Left ventricle myocardium inferior (tissue), 1 donor: Measurements from ENCODE around the gene ERP29. TPM values are rescaled to one million over a fixed set of nuclear protein-coding genes. Genes with fewer than 3 reads are reported as not detected.
A peak's percentile ranks its signal among the peaks of the same experiment; 100 is the strongest.

Source experiments
- DNase-seq: peaks from one replicate; pipeline ENCODE4 v3.0.0-alpha.2; 2020
- H3K27ac ChIP-seq: fragments of 200-600 bp; replicated peaks from 2 replicates; pipeline ENCODE4 v1.8.0; 2021
- H3K27me3 ChIP-seq: fragments of 200-600 bp; 2 replicates; pipeline ENCODE4 v1.8.0; 2021; ENCODE audit warnings: low read depth
- H3K36me3 ChIP-seq: fragments of 200-600 bp; 2 replicates; pipeline ENCODE4 v1.8.0; 2021
- H3K4me1 ChIP-seq: fragments of 200-600 bp; 2 replicates; pipeline ENCODE4 v1.8.0; 2021
- H3K4me3 ChIP-seq: fragments of 200-600 bp; 2 replicates; pipeline ENCODE4 v1.8.0; 2021; ENCODE audit warnings: mild to moderate bottlenecking, moderate library complexity
- H3K9me3 ChIP-seq: fragments of 200-600 bp; replicated peaks from 2 replicates; pipeline ENCODE4 v1.8.0; 2021
- CTCF ChIP-seq: fragments of 200-600 bp; IDR thresholded peaks from 2 replicates; pipeline ENCODE4 v1.8.0; 2021; ENCODE audit warnings: antibody characterized with exemption, mild to moderate bottlenecking, borderline replicate concordance
- intact Hi-C: fragments of 100-400 bp; cut with micrococcal nuclease; formaldehyde crosslinking; loops from one replicate; pipeline ENCODE4 v1.11.0; 2022
- long read RNA-seq: library from polyadenylated mRNA; unstranded; transcript quantifications from one replicate; pipeline ENCODE4 v2.0.0, GENCODE V29; 2021
- total RNA-seq: library from RNA; stranded (reverse); fragmentation: NEBNext Ultra II Directional; extraction: Animal tissue kit (Norgen Biotek cat#: 25700); gene quantifications from one replicate; pipeline ENCODE4 v1.2.1, GENCODE V29; 2021
- donor health status: DM: no; HTN: yes; CAD: no; lungs with severe emphysema.

Gene ERP29
- 49.3 TPM for total RNA-seq
- long read RNA-seq, transcript ERP29-201 (3 exons, 1,735 nt), result major isoform, 43 of 43 reads
- long read RNA-seq, partial matches to known transcripts, result 0 of 43 reads
- long read RNA-seq, other reads (novel, unspliced or antisense), result 0 of 43 reads

- peaks cover 50% of the 10 kb centered on the region for H3K4me1 ChIP-seq
- intact Hi-C loops, result no loop called here
- DNase-seq, result peak; percentile 100
- H3K9me3 ChIP-seq, result no peaks in the 10 kb centered on the region
- peak; percentile 73 for TF ChIP-seq CTCF
- H3K27me3 ChIP-seq, result no peaks in the 10 kb centered on the region
- peaks cover 16% of the 10 kb centered on the region for H3K36me3 ChIP-seq
- H3K4me3 ChIP-seq, result peak within 1 kb of the TSS; percentile 86
- H3K27ac ChIP-seq, result peak within 1 kb of the TSS; percentile 95
Measured at GRCh38 chr12:112012775-112013600, at the start of gene ERP29, which contains the start of gene TMEM116. ERP29 (plus strand) TSS chr12:112013426; CDS start chr12:112013466, 40 bp downstream. TMEM116 (minus strand) TSS chr12:112013165; CDS start chr12:112005270, 7,895 bp downstream.

GRCh38 chr12:111964935-111965334 lies 48.3 kb upstream of the ERP29 start:
- Histone ChIP-seq H3K9me3 (peaks cover 25% of the 10 kb centered on the region), H3K4me1 (no peaks in the 10 kb centered on the region), H3K27ac (no peak overlapping the region), H3K36me3 (peaks cover 31% of the 10 kb centered on the region), H3K4me3 (no peak overlapping the region), H3K27me3 (no peaks in the 10 kb centered on the region)
- no peak for DNase-seq
- intact Hi-C loops, result no loop called here
- no peak for TF ChIP-seq CTCF

- H3K9me3 ChIP-seq, result peaks cover 19% of the 10 kb centered on the region
- H3K4me1 ChIP-seq, result no peaks in the 10 kb centered on the region
- no peak for DNase-seq
- H3K4me3 ChIP-seq, result no peak overlapping the region
- H3K27me3 ChIP-seq, result no peaks in the 10 kb centered on the region
- no peak for TF ChIP-seq CTCF
- intact Hi-C loops, result no loop called here
- no peak overlapping the region for H3K27ac ChIP-seq
- peaks cover 15% of the 10 kb centered on the region for H3K36me3 ChIP-seq
Measured at GRCh38 chr12:111971800-111972199, 41.4 kb upstream of the ERP29 start.

GRCh38 chr12:111975161-111975931 lies 37.9 kb upstream of the ERP29 start:
- DNase-seq, result no peak
- no peaks in the 10 kb centered on the region for H3K4me1 ChIP-seq
- intact Hi-C loops, result no loop called here

More at GRCh38 chr12:111975161-111975931, 37.9 kb upstream of the ERP29 start:
- Histone ChIP-seq H3K4me3 (no peak overlapping the region), H3K36me3 (peaks cover 19% of the 10 kb centered on the region), H3K27ac (no peak overlapping the region), H3K27me3 (no peaks in the 10 kb centered on the region), H3K9me3 (peaks cover 14% of the 10 kb centered on the region)
- no peak for TF ChIP-seq CTCF
